IMR-90 (cell line): ENCODE measurements around the gene CD40LG. TPM values are rescaled to one million over a fixed set of nuclear protein-coding genes. Genes with fewer than 3 reads are reported as not detected.

ENCODE experiments used
- ATAC-seq: fragments of 200-7000 bp; cut with Tn5 transposase; 2 replicates; pipeline ENCODE4 v1.9.1; 2020; ENCODE audit warnings: low read depth, mild to moderate bottlenecking, moderate library complexity
- BruUV-seq: library from RNA; stranded (reverse); fragments of 400-500 nt; replicated peaks from 2 replicates; lab custom pipeline; 2021; lab: Mats Ljungman, UMichigan
- CTCF ChIA-PET: fragments of 300-600 bp; formaldehyde crosslinking; extraction: SDS; loops from one replicate; lab custom pipeline; 2021; ENCODE audit warnings: antibody characterized with exemption; lab: Yijun Ruan, JAX
- POLR2A ChIA-PET: fragments of 300-600 bp; sonication (Branson Sonifier 250); formaldehyde crosslinking; loops from one replicate; lab custom pipeline; 2022; ENCODE audit warnings: antibody characterized with exemption; ENCODE audit not compliant: unreplicated experiment; lab: Charles Lee
- DNase-seq: peaks from one replicate; pipeline ENCODE4 v3.0.0; 2013
- H2AFZ ChIP-seq: replicated peaks from 2 replicates; pipeline ENCODE3; 2013; ENCODE audit warnings: low read length, mild to moderate bottlenecking; ENCODE audit not compliant: poor library complexity
- H2AK5ac ChIP-seq: 2 replicates; pipeline ENCODE4 v1.6.1; 2013; ENCODE audit warnings: low read depth, low read length, inconsistent platforms
- H2AK9ac ChIP-seq: replicated peaks from 2 replicates; pipeline ENCODE3; 2013; ENCODE audit warnings: mild to moderate bottlenecking, low read depth, low read length, moderate library complexity; ENCODE audit not compliant: poor library complexity
- H2BK120ac ChIP-seq: 2 replicates; pipeline ENCODE4 v1.6.1; 2013; ENCODE audit warnings: low read depth, low read length, inconsistent platforms
- H2BK15ac ChIP-seq: 3 replicates; pipeline ENCODE4 v1.6.1; 2013; ENCODE audit warnings: low read depth, low read length, inconsistent platforms
- H2BK20ac ChIP-seq: 2 replicates; pipeline ENCODE4 v1.6.1; 2013; ENCODE audit warnings: low read depth, mild to moderate bottlenecking, inconsistent platforms, low read length, moderate library complexity
- H2BK5ac ChIP-seq: 2 replicates; pipeline ENCODE4 v1.6.1; 2013; ENCODE audit warnings: mild to moderate bottlenecking, low read depth, low read length, inconsistent platforms; ENCODE audit not compliant: poor library complexity, severe bottlenecking
- H3K14ac ChIP-seq: replicated peaks from 2 replicates; pipeline ENCODE4 v1.6.1; 2013; ENCODE audit warnings: low read depth, low read length, inconsistent platforms
- H3K18ac ChIP-seq: 2 replicates; pipeline ENCODE4 v1.6.1; 2013; ENCODE audit warnings: low read depth, low read length, control low read depth
- H3K23ac ChIP-seq: 2 replicates; pipeline ENCODE4 v1.6.1; 2013; ENCODE audit warnings: low read depth, low read length, inconsistent platforms
- H3K27ac ChIP-seq: 2 replicates; pipeline ENCODE4 v1.5.1; 2013; ENCODE audit warnings: mild to moderate bottlenecking, control low read depth, low read length; ENCODE audit not compliant: insufficient read depth
- H3K27me3 ChIP-seq: 2 replicates; pipeline ENCODE4 v1.6.1; 2013; ENCODE audit warnings: low read length; ENCODE audit not compliant: control insufficient read depth, insufficient read depth
- H3K36me3 ChIP-seq: 2 replicates; pipeline ENCODE4 v1.6.1; 2013; ENCODE audit warnings: low read length, mixed read lengths; ENCODE audit not compliant: control insufficient read depth, insufficient read depth
- H3K4ac ChIP-seq: 2 replicates; pipeline ENCODE4 v1.6.1; 2013; ENCODE audit warnings: low read depth, low read length, inconsistent platforms
- H3K4me1 ChIP-seq: 2 replicates; pipeline ENCODE4 v1.6.1; 2013; ENCODE audit warnings: low read length, mixed read lengths; ENCODE audit not compliant: control insufficient read depth, insufficient read depth
- H3K4me2 ChIP-seq: 2 replicates; pipeline ENCODE4 v1.6.1; 2013; ENCODE audit warnings: low read depth, mild to moderate bottlenecking, control low read depth, low read length, moderate library complexity
- H3K4me3 ChIP-seq: 2 replicates; pipeline ENCODE4 v1.5.1; 2013; ENCODE audit warnings: low read depth, mild to moderate bottlenecking, control low read depth, low read length, moderate library complexity; ENCODE audit not compliant: insufficient read depth
- H3K56ac ChIP-seq: 2 replicates; pipeline ENCODE4 v1.6.1; 2013; ENCODE audit warnings: low read length, inconsistent platforms; ENCODE audit not compliant: insufficient read depth; ENCODE audit errors: extremely low read depth
- H3K79me1 ChIP-seq, 2 experiments: 2 replicates each; pipeline ENCODE4 v1.6.1; 2013; ENCODE audit warnings: low read length in 2 of 2, inconsistent platforms in 1 of 2, low read depth in 1 of 2
- H3K9ac ChIP-seq: 2 replicates; pipeline ENCODE4 v1.6.1; 2013; ENCODE audit warnings: low read depth, low read length, control low read depth
- H3K9me1 ChIP-seq: 2 replicates; pipeline ENCODE4 v1.6.1; 2013; ENCODE audit warnings: low read length, inconsistent platforms; ENCODE audit not compliant: insufficient read depth
- H3K9me3 ChIP-seq: 2 replicates; pipeline ENCODE4 v1.6.1; 2013; ENCODE audit warnings: low read length; ENCODE audit not compliant: control insufficient read depth, insufficient read depth
- H4K20me1 ChIP-seq: 2 replicates; pipeline ENCODE4 v1.6.1; 2013; ENCODE audit warnings: low read length, inconsistent platforms; ENCODE audit not compliant: insufficient read depth
- H4K5ac ChIP-seq: 2 replicates; pipeline ENCODE4 v1.6.1; 2013; ENCODE audit warnings: mild to moderate bottlenecking, low read depth, low read length, control low read depth
- H4K8ac ChIP-seq, 2 experiments: 2 replicates each; pipeline ENCODE4 v1.6.1; 2013; ENCODE audit warnings: low read depth in 2 of 2, low read length in 2 of 2, control low read depth in 1 of 2, inconsistent platforms in 1 of 2
- H4K91ac ChIP-seq: 2 replicates; pipeline ENCODE4 v1.6.1; 2013; ENCODE audit warnings: low read depth, low read length, inconsistent platforms; ENCODE audit not compliant: insufficient read depth
- BHLHE40 ChIP-seq: fragments of 150-350 bp; IDR thresholded peaks from 2 replicates; pipeline ENCODE4 v1.6.1; 2016; ENCODE audit warnings: mild to moderate bottlenecking, low read depth, low read length
- CHD1 ChIP-seq: IDR thresholded peaks from 2 replicates; pipeline ENCODE4 v1.6.1; 2012; ENCODE audit warnings: low read depth, low read length, improper control_type of control experiment
- ELK1 ChIP-seq: fragments of 150-350 bp; IDR thresholded peaks from 2 replicates; pipeline ENCODE4 v1.6.1; 2016; ENCODE audit warnings: low read depth, mild to moderate bottlenecking, low read length, moderate library complexity, borderline replicate concordance
- FOS ChIP-seq: fragments of 150-350 bp; IDR thresholded peaks from 2 replicates; pipeline ENCODE4 v1.6.1; 2016; ENCODE audit warnings: low read depth, low read length
- MAZ ChIP-seq: IDR thresholded peaks from 2 replicates; pipeline ENCODE4 v1.6.1; 2012; ENCODE audit warnings: low read depth, mild to moderate bottlenecking, low read length, improper control_type of control experiment, moderate library complexity, borderline replicate concordance
- MXI1 ChIP-seq: IDR thresholded peaks from 2 replicates; pipeline ENCODE4 v1.6.1; 2012; ENCODE audit warnings: low read depth, mild to moderate bottlenecking, low read length, moderate library complexity, borderline replicate concordance
- NFE2L2 ChIP-seq: fragments of 150-350 bp; IDR thresholded peaks from 2 replicates; pipeline ENCODE4 v1.6.1; 2016; ENCODE audit warnings: low read depth, mild to moderate bottlenecking, low read length
- RAD21 ChIP-seq: IDR thresholded peaks from 2 replicates; pipeline ENCODE4 v1.6.1; 2012; ENCODE audit warnings: low read length, improper control_type of control experiment
- RCOR1 ChIP-seq: IDR thresholded peaks from 2 replicates; pipeline ENCODE4 v1.6.1; 2012; ENCODE audit warnings: mild to moderate bottlenecking, low read length, improper control_type of control experiment; ENCODE audit not compliant: insufficient replicate concordance
- SMC3 ChIP-seq: fragments of 150-350 bp; IDR thresholded peaks from 2 replicates; pipeline ENCODE4 v1.6.1; 2016; ENCODE audit warnings: low read depth, mild to moderate bottlenecking, antibody characterized with exemption, low read length, moderate library complexity
- USF2 ChIP-seq: fragments of 150-350 bp; IDR thresholded peaks from 2 replicates; pipeline ENCODE4 v1.6.1; 2017; ENCODE audit warnings: mild to moderate bottlenecking, antibody characterized with exemption, low read length, low read depth
- WGBS, 2 experiments: methylation state at CpG; one replicate each; pipeline versions ENCODE4 v1.1.5 to v1.1.7; 2013; ENCODE audit warnings: missing lambda C conversion rate in 2 of 2; ENCODE audit not compliant: insufficient read length in 1 of 2; ENCODE audit errors: extremely low coverage in 2 of 2; 5-methylcytosine and 5-hydroxymethylcytosine counted together
- dilution Hi-C: fragments of 300-500 bp; cut with HindIII; formaldehyde crosslinking; loops from one replicate; pipeline ENCODE4 v1.14.3; 2018; ENCODE audit warnings: low sequenced_read_pairs; ENCODE audit not compliant: unreplicated experiment
- in situ Hi-C: fragments of 300-500 bp; cut with MboI; formaldehyde crosslinking; loops from 3 replicates; pipeline ENCODE4 v1.14.3; 2019; ENCODE audit warnings: low sequenced_read_pairs, inconsistent platforms, mixed read lengths
- intact Hi-C: fragments of 100-400 bp; cut with micrococcal nuclease; formaldehyde crosslinking; loops from 2 replicates; pipeline ENCODE4 v1.10.0; 2022
- polyA plus RNA-seq, 3 experiments: library from polyadenylated mRNA; depleted of rRNA; stranded (reverse); fragments of >200 nt; gene quantifications; 2 replicates each; pipeline ENCODE4 v1.2.3, GENCODE V29; 2012; ENCODE audit warnings: low replicate concordance in 1 of 3
- total RNA-seq: library from RNA; depleted of rRNA; stranded (reverse); fragments of >200 nt; gene quantifications from 2 replicates; pipeline ENCODE4 v1.2.3, GENCODE V29; 2012

Gene CD40LG
- total and polyA plus RNA-seq, 2 of the 4 experiments (the other 2 are of a cell fraction) = not detected

GRCh38 chrX:136626891-136627290, 21.1 kb upstream of the CD40LG start:
- Histone ChIP-seq H2BK120ac (no peak overlapping the region), H4K5ac (no peak overlapping the region), H3K4ac (no peak overlapping the region), H4K91ac (no peak overlapping the region), H3K9ac (no peak overlapping the region), H3K14ac (no peak overlapping the region), H3K23ac (no peak overlapping the region), H3K27me3 (peaks cover 3% of the 10 kb centered on the region; the same call in 1 of the 2 replicates), H2BK5ac (no peak overlapping the region), H2AK9ac (no peak overlapping the region), H3K79me1 (no peaks in the 10 kb centered on the region), H3K9me1 (no peaks in the 10 kb centered on the region), H3K56ac (no peak overlapping the region), H3K9me3 (no peaks in the 10 kb centered on the region), H2BK20ac (no peak overlapping the region), H2AK5ac (no peak overlapping the region), H3K4me1 (no peaks in the 10 kb centered on the region), H3K4me3 (no peak overlapping the region), H3K18ac (no peak overlapping the region), H3K4me2 (no peak overlapping the region), H3K36me3 (no peaks in the 10 kb centered on the region), H2AFZ (no peak overlapping the region), H2BK15ac (no peak overlapping the region), H3K27ac (no peak overlapping the region), H4K20me1 (no peaks in the 10 kb centered on the region), H4K8ac (no peak overlapping the region)
- TF ChIP-seq BHLHE40 (no peak), RAD21 (no peak), MAZ (no peak), ELK1 (no peak), SMC3 (no peak), NFE2L2 (no peak), RCOR1 (no peak), USF2 (no peak), MXI1 (no peak), FOS (no peak), CHD1 (no peak)
- in situ Hi-C loops (no loop called here), intact Hi-C loops (no loop called here), dilution Hi-C loops (no loop called here)
- ATAC-seq (no peak), DNase-seq (no peak)
- no TSS peak for BruUV-seq
- ChIA-PET CTCF (interaction anchor here (0.6 kb wide), 1 partner anchor 69 kb away, joined by 3 read pairs; no protein-coding TSS in a partner anchor), POLR2A (no interaction called here)
- WGBS, 2 experiments = no CpG with 5 or more reads among the region's 1 CpG
